Right cardiac atrium (tissue), 5 donors: Measurements from ENCODE around the gene SPSB4. TPM values are rescaled to one million over a fixed set of nuclear protein-coding genes. Genes with fewer than 3 reads are reported as not detected.

Source experiments
- ATAC-seq, 2 donors: fragments of 200-7000 bp; cut with Tn5 transposase; one replicate each; pipeline versions ENCODE4 v1.8.0 to v1.9.1; 2020; ENCODE audit warnings: moderate library complexity in 2 of 2, mild to moderate bottlenecking in 1 of 2
- DNase-seq, 3 donors: peaks; one replicate each; pipeline ENCODE4 v3.0.0-alpha.2; 2020
- H3K27ac ChIP-seq: one replicate; pipeline ENCODE4 v1.5.1; 2013; ENCODE audit warnings: mild to moderate bottlenecking, low read length, control low read depth, moderate library complexity
- H3K27me3 ChIP-seq: one replicate; pipeline ENCODE4 v1.6.1; 2013; ENCODE audit not compliant: control insufficient read depth, insufficient read depth
- H3K4me1 ChIP-seq: one replicate; pipeline ENCODE4 v1.6.1; 2013; ENCODE audit warnings: low read length; ENCODE audit not compliant: control insufficient read depth, insufficient read depth
- H3K4me3 ChIP-seq: one replicate; pipeline ENCODE4 v1.5.1; 2013; ENCODE audit warnings: low read length, control low read depth
- H3K9me3 ChIP-seq: one replicate; pipeline ENCODE4 v1.6.1; 2013; ENCODE audit warnings: low read length; ENCODE audit not compliant: control insufficient read depth
- WGBS: extraction: QIAGEN DNeasy Blood & Tissue Kit; methylation state at CpG from one replicate; pipeline ENCODE4 v1.1.7; 2013; 5-methylcytosine and 5-hydroxymethylcytosine counted together
- intact Hi-C, 4 donors: fragments of 100-400 bp; cut with DNase I; formaldehyde crosslinking; loops; one replicate each; pipeline versions ENCODE4 v1.11.0 to v1.14.0; 2022 to 2023
- polyA plus RNA-seq: library from polyadenylated mRNA; stranded (reverse); fragments of 200-250 nt; gene quantifications from one replicate; pipeline ENCODE4 v1.2.3, GENCODE V29; 2013
- total RNA-seq, 4 donors: library from RNA; stranded (reverse); fragmentation: NEBNext Ultra II Directional; extraction: Animal tissue kit (Norgen Biotek cat#: 25700); gene quantifications; one replicate each; pipeline ENCODE4 v1.2.1, GENCODE V29; 2021
- donor health status: healthy with polysubstance abuse.
- donor health status: DM: no; HTN: yes; CAD: no.
- donor health status: DM: no; HTN: no; CAD: no.
- donor health status: DM: no; HTN: yes; CAD: no; lungs with severe emphysema.
- donor health status: DM: yes; HTN: yes; CAD: no.

SPSB4 gene
- total and polyA plus RNA-seq, 5 donors: 1.1 to 9.7 (median 5.9) TPM

GRCh38 chr3:141065841-141066805, 15.0 kb downstream of the SPSB4 start:
- H3K9me3 ChIP-seq: no peaks in the 10 kb centered on the region
- no peak for DNase-seq
- H3K27me3 ChIP-seq: no peaks in the 10 kb centered on the region
- H3K4me1 ChIP-seq: no peaks in the 10 kb centered on the region
- ATAC-seq: peak in 1 of 2 donors; percentile 24
- intact Hi-C loops: no loop called here
- no peak overlapping the region for H3K4me3 ChIP-seq
- 96% methylated on average over 81 of the region's 81 CpGs for WGBS
- H3K27ac ChIP-seq: no peak overlapping the region

- no peak for ATAC-seq
- no peak overlapping the region for H3K4me3 ChIP-seq
These were observed 16.2 kb downstream of the SPSB4 start for GRCh38 chr3:141067206-141067974.

GRCh38 chr3:141070229-141070628, 19.1 kb downstream of the SPSB4 start:
- Histone ChIP-seq H3K27me3 (no peaks in the 10 kb centered on the region), H3K4me3 (no peak overlapping the region), H3K27ac (no peak overlapping the region), H3K9me3 (no peaks in the 10 kb centered on the region), H3K4me1 (no peaks in the 10 kb centered on the region)
- 94% methylated on average over 1 of the region's 1 CpG for WGBS
- ATAC-seq (no peak), DNase-seq (no peak)
- intact Hi-C loops: no loop called here

More at GRCh38 chr3:141067206-141067974, 16.2 kb downstream of the SPSB4 start:
- no peaks in the 10 kb centered on the region for H3K9me3 ChIP-seq
- H3K27me3 ChIP-seq: no peaks in the 10 kb centered on the region
- no peaks in the 10 kb centered on the region for H3K4me1 ChIP-seq
- no peak for DNase-seq
- intact Hi-C loops: no loop called here
- H3K27ac ChIP-seq: no peak overlapping the region
- 51% methylated on average over 8 of the region's 8 CpGs for WGBS

GRCh38 chr3:141070727-141071357, 19.7 kb downstream of the SPSB4 start:
- intact Hi-C loops: no loop called here
- H3K4me3 ChIP-seq: no peak overlapping the region
- no peaks in the 10 kb centered on the region for H3K4me1 ChIP-seq
- no peaks in the 10 kb centered on the region for H3K9me3 ChIP-seq
- DNase-seq (no peak), ATAC-seq (no peak)
- no peaks in the 10 kb centered on the region for H3K27me3 ChIP-seq
- no peak overlapping the region for H3K27ac ChIP-seq
- WGBS: 67% methylated on average over 13 of the region's 13 CpGs

DNA sequence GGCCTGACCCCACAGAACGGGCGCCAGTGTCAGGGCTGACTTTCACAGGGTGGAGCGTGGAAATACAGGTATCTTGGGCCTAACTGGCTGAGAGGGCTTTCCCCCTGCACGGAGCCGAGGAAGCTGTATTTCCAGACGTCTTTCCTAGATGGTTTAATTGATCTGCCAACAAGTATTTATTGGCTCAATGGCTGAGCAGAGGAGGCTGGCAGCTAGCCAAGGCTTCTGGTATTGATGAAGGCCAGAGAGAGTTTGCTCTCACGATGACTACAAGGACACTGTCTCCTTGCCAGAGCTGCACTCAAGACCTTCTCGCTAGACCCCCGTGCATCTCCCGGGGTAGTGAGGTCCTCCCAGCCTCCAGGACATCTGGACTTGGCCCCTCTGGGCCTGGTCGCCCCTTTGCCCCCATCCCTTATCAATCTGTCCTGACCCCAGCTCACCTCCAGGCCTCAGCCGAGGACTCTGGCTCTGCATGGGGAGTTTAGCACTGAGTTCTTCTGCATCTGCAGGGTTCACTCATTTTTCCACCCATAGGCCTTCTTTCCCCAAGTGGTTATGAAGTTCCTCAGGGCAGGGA, 20.6 kb downstream of the SPSB4 start:
- intact Hi-C loops: no loop called here
- H3K27me3 ChIP-seq: no peaks in the 10 kb centered on the region
- no peak overlapping the region for H3K27ac ChIP-seq
- WGBS: 70% methylated on average over 12 of the region's 12 CpGs
- DNase-seq (no peak), ATAC-seq (no peak)
- H3K4me1 ChIP-seq: peaks cover 4% of the 10 kb centered on the region
- no peak overlapping the region for H3K4me3 ChIP-seq
- no peaks in the 10 kb centered on the region for H3K9me3 ChIP-seq

GRCh38 chr3:141072950-141073349, 21.8 kb downstream of the SPSB4 start:
- Histone ChIP-seq H3K27ac (no peak overlapping the region), H3K9me3 (no peaks in the 10 kb centered on the region), H3K4me3 (no peak overlapping the region), H3K4me1 (peaks cover 11% of the 10 kb centered on the region), H3K27me3 (no peaks in the 10 kb centered on the region)
- no peak for ATAC-seq
- DNase-seq: no peak
- 97% methylated on average over 5 of the region's 5 CpGs for WGBS
- intact Hi-C loops: no loop called here

- Histone ChIP-seq H3K9me3 (no peaks in the 10 kb centered on the region), H3K27me3 (no peaks in the 10 kb centered on the region), H3K4me3 (no peak overlapping the region), H3K4me1 (peaks cover 14% of the 10 kb centered on the region), H3K27ac (no peak overlapping the region)
- DNase-seq (no peak), ATAC-seq (no peak)
- 67% methylated on average over 2 of the region's 2 CpGs for WGBS
- intact Hi-C loops: no loop called here
These were observed 22.4 kb downstream of the SPSB4 start for GRCh38 chr3:141073580-141073979.

DNA sequence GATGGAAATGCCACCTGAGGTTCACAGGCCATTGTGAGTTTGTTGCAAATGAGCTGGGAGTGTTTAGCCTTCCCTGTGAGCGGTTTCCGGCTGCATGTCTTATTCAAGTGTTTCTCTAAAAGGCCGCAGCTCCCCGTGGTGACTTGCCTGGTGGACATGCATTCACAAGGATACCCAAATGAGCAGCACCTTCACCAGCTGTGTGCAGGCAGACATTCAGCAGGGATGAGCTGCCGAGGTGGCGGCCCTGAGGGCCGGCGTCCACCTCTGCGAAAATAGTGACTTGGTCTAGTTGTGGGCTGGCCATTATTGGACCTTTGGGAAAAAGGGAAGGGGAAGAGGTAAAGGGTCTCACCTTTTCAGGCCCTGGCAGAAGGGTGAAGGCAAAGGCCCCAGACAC, 23.4 kb downstream of the SPSB4 start:
- Histone ChIP-seq H3K9me3 (no peaks in the 10 kb centered on the region), H3K27me3 (no peaks in the 10 kb centered on the region), H3K4me3 (no peak overlapping the region), H3K27ac (no peak overlapping the region), H3K4me1 (peaks cover 14% of the 10 kb centered on the region)
- intact Hi-C loops: no loop called here
- 89% methylated on average over 9 of the region's 9 CpGs for WGBS
- DNase-seq (no peak), ATAC-seq (no peak)

GRCh38 chr3:141076036-141076773, 25.1 kb downstream of the SPSB4 start:
- Histone ChIP-seq H3K27me3 (no peaks in the 10 kb centered on the region), H3K27ac (peak overlapping the region; percentile 93), H3K4me1 (peaks cover 14% of the 10 kb centered on the region), H3K4me3 (no peak overlapping the region), H3K9me3 (no peaks in the 10 kb centered on the region)
- DNase-seq (peak in 1 of 3 donors; percentile 66), ATAC-seq (peak; percentile 32 to 59)
- intact Hi-C loops: no loop called here
- WGBS: 34% methylated on average over 12 of the region's 12 CpGs
